Measurements from ENCODE around the gene PSME3. TPM values are rescaled to one million over a fixed set of nuclear protein-coding genes. Genes with fewer than 3 reads are reported as not detected.

PSME3 gene
- total and polyA plus RNA-seq, 2 experiments from 2014 or later: 93.5 to 178 TPM

DNA sequence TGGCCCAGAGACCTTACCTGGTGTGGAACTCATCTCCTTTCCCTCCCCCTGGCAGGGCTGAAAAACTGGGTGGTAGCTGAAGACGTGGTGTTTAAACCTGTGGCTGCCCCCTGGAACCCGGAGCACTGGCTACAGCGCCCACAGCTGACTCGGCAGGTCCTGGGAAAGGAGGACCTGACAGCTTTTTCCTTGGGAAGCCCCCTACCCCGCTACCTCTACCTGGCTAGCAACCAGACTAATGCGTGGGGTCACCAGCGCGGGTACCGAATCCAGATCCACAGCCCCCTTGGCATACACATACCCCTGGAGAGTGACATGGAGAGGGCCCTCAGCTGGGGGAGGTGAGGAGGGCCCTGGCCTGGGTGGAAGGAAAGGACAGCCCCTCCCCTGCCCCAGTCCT lies 15.8 kb downstream of the PSME3 start:
- Histone ChIP-seq H3K27me3 (ENCODE audit: insufficient read depth) (no peaks in the 10 kb centered on the region), H3K4me3 (no peak overlapping the region), H3K79me2 (replicated peaks; ENCODE audit: insufficient read depth) (no peaks in the 10 kb centered on the region), H3K36me3 (ENCODE audit: insufficient read depth) (peaks cover 9% of the 10 kb centered on the region; the same call in 1 of the 2 replicates), H2AFZ (no peak overlapping the region), H4K20me1 (replicated peaks; ENCODE audit: insufficient read depth) (peaks cover 2% of the 10 kb centered on the region; the same call in 1 of the 2 replicates), H3K4me1 (ENCODE audit: insufficient read depth) (no peaks in the 10 kb centered on the region), H3K4me2 (no peak overlapping the region), H3K9me2 (ENCODE audit: insufficient read depth) (no peaks in the 10 kb centered on the region), H3F3A (replicated peaks; ENCODE audit: low read depth) (0 out of 2 replicates have a peak, but pooled peaks cover 5% of the 10 kb centered on the region), H3K27ac (ENCODE audit: low read depth) (no peak overlapping the region)
- H3K4me3 Mint-ChIP-seq: no peak overlapping the region
- no peaks in the 10 kb centered on the region; the same call in 1 of the 3 replicates for H3K9me3 Mint-ChIP-seq
- no peak overlapping the region for H3K27ac Mint-ChIP-seq
- peaks cover 5% of the 10 kb centered on the region; the same call in 2 of the 3 replicates for H3K4me1 Mint-ChIP-seq
- TF ChIP-seq CREB1 (CRISPR knock-in tag; IDR thresholded peaks at IDR 0.05; ENCODE audit: low read depth) (no peak), STAT1 (IDR thresholded peaks at IDR 0.05; ENCODE audit: unreplicated experiment) (no peak), EZH2phosphoT487 (IDR thresholded peaks at IDR 0.05; ENCODE audit: unreplicated experiment) (no peak), EZH2 (IDR thresholded peaks at IDR 0.05; ENCODE audit: low read depth, unreplicated experiment) (no peak), JUNB (IDR thresholded peaks at IDR 0.05; ENCODE audit: unreplicated experiment) (no peak), NANOG (IDR thresholded peaks at IDR 0.05; ENCODE audit: borderline replicate concordance) (no peak), POLR2AphosphoS5 (IDR thresholded peaks at IDR 0.05; ENCODE audit: low read depth) (no peak), ZNF331 (CRISPR knock-in tag; IDR thresholded peaks at IDR 0.05; ENCODE audit: low read depth) (no peak), ZNF114 (CRISPR knock-in tag; IDR thresholded peaks at IDR 0.05) (no peak)
- TF ChIP-seq, protein P1, sequence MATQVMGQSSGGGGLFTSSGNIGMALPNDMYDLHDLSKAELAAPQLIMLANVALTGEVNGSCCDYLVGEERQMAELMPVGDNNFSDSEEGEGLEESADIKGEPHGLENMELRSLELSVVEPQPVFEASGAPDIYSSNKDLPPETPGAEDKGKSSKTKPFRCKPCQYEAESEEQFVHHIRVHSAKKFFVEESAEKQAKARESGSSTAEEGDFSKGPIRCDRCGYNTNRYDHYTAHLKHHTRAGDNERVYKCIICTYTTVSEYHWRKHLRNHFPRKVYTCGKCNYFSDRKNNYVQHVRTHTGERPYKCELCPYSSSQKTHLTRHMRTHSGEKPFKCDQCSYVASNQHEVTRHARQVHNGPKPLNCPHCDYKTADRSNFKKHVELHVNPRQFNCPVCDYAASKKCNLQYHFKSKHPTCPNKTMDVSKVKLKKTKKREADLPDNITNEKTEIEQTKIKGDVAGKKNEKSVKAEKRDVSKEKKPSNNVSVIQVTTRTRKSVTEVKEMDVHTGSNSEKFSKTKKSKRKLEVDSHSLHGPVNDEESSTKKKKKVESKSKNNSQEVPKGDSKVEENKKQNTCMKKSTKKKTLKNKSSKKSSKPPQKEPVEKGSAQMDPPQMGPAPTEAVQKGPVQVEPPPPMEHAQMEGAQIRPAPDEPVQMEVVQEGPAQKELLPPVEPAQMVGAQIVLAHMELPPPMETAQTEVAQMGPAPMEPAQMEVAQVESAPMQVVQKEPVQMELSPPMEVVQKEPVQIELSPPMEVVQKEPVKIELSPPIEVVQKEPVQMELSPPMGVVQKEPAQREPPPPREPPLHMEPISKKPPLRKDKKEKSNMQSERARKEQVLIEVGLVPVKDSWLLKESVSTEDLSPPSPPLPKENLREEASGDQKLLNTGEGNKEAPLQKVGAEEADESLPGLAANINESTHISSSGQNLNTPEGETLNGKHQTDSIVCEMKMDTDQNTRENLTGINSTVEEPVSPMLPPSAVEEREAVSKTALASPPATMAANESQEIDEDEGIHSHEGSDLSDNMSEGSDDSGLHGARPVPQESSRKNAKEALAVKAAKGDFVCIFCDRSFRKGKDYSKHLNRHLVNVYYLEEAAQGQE (IDR thresholded peaks at IDR 0.05; ENCODE audit: unreplicated experiment): no peak
- TF ChIP-seq, protein P2, sequence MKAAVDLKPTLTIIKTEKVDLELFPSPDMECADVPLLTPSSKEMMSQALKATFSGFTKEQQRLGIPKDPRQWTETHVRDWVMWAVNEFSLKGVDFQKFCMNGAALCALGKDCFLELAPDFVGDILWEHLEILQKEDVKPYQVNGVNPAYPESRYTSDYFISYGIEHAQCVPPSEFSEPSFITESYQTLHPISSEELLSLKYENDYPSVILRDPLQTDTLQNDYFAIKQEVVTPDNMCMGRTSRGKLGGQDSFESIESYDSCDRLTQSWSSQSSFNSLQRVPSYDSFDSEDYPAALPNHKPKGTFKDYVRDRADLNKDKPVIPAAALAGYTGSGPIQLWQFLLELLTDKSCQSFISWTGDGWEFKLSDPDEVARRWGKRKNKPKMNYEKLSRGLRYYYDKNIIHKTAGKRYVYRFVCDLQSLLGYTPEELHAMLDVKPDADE (IDR thresholded peaks at IDR 0.05): no peak
- TF ChIP-seq, protein P3, sequence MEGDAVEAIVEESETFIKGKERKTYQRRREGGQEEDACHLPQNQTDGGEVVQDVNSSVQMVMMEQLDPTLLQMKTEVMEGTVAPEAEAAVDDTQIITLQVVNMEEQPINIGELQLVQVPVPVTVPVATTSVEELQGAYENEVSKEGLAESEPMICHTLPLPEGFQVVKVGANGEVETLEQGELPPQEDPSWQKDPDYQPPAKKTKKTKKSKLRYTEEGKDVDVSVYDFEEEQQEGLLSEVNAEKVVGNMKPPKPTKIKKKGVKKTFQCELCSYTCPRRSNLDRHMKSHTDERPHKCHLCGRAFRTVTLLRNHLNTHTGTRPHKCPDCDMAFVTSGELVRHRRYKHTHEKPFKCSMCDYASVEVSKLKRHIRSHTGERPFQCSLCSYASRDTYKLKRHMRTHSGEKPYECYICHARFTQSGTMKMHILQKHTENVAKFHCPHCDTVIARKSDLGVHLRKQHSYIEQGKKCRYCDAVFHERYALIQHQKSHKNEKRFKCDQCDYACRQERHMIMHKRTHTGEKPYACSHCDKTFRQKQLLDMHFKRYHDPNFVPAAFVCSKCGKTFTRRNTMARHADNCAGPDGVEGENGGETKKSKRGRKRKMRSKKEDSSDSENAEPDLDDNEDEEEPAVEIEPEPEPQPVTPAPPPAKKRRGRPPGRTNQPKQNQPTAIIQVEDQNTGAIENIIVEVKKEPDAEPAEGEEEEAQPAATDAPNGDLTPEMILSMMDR (conservative IDR thresholded peaks at IDR 0.05; ENCODE audit: low read depth in 2 of 2): no peak
- TF ChIP-seq, protein P4, sequence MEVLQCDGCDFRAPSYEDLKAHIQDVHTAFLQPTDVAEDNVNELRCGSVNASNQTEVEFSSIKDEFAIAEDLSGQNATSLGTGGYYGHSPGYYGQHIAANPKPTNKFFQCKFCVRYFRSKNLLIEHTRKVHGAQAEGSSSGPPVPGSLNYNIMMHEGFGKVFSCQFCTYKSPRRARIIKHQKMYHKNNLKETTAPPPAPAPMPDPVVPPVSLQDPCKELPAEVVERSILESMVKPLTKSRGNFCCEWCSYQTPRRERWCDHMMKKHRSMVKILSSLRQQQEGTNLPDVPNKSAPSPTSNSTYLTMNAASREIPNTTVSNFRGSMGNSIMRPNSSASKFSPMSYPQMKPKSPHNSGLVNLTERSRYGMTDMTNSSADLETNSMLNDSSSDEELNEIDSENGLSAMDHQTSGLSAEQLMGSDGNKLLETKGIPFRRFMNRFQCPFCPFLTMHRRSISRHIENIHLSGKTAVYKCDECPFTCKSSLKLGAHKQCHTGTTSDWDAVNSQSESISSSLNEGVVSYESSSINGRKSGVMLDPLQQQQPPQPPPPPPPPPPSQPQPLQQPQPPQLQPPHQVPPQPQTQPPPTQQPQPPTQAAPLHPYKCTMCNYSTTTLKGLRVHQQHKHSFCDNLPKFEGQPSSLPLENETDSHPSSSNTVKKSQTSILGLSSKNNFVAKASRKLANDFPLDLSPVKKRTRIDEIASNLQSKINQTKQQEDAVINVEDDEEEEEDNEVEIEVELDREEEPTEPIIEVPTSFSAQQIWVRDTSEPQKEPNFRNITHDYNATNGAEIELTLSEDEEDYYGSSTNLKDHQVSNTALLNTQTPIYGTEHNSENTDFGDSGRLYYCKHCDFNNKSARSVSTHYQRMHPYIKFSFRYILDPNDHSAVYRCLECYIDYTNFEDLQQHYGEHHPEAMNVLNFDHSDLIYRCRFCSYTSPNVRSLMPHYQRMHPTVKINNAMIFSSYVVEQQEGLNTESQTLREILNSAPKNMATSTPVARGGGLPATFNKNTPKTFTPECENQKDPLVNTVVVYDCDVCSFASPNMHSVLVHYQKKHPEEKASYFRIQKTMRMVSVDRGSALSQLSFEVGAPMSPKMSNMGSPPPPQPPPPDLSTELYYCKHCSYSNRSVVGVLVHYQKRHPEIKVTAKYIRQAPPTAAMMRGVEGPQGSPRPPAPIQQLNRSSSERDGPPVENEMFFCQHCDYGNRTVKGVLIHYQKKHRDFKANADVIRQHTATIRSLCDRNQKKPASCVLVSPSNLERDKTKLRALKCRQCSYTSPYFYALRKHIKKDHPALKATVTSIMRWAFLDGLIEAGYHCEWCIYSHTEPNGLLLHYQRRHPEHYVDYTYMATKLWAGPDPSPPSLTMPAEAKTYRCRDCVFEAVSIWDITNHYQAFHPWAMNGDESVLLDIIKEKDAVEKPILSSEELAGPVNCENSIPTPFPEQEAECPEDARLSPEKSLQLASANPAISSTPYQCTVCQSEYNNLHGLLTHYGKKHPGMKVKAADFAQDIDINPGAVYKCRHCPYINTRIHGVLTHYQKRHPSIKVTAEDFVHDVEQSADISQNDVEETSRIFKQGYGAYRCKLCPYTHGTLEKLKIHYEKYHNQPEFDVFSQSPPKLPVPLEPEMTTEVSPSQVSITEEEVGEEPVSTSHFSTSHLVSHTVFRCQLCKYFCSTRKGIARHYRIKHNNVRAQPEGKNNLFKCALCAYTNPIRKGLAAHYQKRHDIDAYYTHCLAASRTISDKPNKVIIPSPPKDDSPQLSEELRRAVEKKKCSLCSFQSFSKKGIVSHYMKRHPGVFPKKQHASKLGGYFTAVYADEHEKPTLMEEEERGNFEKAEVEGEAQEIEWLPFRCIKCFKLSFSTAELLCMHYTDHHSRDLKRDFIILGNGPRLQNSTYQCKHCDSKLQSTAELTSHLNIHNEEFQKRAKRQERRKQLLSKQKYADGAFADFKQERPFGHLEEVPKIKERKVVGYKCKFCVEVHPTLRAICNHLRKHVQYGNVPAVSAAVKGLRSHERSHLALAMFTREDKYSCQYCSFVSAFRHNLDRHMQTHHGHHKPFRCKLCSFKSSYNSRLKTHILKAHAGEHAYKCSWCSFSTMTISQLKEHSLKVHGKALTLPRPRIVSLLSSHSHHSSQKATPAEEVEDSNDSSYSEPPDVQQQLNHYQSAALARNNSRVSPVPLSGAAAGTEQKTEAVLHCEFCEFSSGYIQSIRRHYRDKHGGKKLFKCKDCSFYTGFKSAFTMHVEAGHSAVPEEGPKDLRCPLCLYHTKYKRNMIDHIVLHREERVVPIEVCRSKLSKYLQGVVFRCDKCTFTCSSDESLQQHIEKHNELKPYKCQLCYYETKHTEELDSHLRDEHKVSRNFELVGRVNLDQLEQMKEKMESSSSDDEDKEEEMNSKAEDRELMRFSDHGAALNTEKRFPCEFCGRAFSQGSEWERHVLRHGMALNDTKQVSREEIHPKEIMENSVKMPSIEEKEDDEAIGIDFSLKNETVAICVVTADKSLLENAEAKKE (CRISPR knock-in tag; IDR thresholded peaks at IDR 0.05): no peak
- H3K36me3 Mint-ChIP-seq (ENCODE audit: low read depth): peaks cover 23% of the 10 kb centered on the region
- DNase-seq (ENCODE audit: low spot score): no peak
- peaks cover 4% of the 10 kb centered on the region for H3K27me3 Mint-ChIP-seq (ENCODE audit: insufficient read depth, low read depth, poor library complexity)
- ATAC-seq: no peak

All from GM23338 (cell line).